Non-pigmented ciliary epithelial cell (primary cell): ENCODE measurements around the gene UGT2B11.
"Not testable (repeated sequence)": the region's sequence is repeated elsewhere in the genome, so short reads cannot be mapped to it uniquely, and the experiment has no call there.

Experiments used
- DNase-seq: peaks from one replicate; pipeline ENCODE4 v3.0.0-alpha.2; 2010; ENCODE audit warnings: low read depth

The UGT2B11 gene

DNA sequence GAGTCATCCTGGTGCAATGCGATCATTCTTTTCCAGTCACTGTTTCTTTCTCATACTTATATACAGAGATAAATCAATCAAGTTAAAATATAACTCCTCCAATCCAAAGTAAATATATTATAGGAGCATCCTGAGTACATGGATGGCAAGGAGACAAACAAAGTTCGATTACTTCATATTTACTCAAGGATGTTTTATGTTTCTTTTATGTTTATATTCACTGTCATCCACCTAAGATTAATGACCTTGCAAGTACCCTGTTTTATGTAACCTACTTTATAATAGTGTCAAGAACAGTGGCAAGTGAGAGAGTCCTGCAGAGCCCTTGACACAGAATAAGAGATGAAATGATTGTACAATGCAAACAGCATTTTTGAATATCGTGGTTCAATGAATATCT, at the start of gene UGT2B11:
UGT2B11 (minus strand) TSS at position 33 of the 400 bp plus-strand sequence; CDS start at position 7, 26 bp downstream.
- DNase-seq = no peak

DNA sequence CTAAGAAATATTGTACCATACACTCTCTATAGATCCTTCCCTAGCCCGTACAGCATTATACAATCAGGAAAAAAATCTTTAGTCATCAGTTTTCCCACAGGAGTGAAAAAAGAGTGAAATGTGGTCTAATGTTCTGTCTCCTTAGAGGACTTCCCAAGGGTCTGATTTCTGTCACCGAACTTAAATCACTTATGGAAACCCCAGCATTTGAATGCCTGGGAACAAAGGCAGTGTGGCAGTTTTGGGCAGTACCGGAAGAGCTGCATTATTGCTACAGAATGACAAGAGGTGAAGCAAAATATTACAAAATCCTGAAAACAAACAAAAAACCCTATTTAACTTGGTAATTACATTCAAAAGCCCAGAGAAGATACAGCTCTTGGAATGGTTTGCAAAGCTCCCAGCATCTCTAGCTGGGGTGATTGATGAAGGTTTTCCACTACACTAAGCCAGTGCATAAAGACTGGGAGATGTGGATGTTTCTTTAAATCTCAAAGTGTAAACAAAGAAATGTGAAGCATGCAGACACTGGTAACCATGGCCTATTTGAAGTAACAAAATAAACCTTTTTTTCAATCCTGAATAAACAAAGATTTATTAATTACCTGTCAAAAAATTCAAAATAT, 38.7 kb upstream of the UGT2B11 start:
- not testable (repeated sequence) for DNase-seq

DNA sequence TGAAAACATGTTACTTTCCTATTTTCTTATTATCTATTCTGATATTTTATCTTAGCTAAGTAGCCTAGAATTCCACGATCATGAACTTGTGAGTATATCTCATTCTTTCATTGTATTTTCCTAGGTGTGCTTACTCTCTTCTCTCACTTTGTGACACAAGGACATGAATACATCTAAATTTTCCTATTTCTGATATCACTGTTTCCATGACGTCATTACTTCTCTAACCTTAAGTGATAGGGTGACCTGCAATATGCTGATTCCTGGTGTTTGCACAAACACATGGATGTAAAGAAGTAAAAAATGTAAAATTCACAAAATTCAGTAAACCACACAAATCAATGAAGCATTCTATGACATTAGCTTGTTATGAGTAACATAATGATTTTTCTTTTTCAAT, 36.3 kb upstream of the UGT2B11 start:
- DNase-seq = not testable (repeated sequence)

DNA sequence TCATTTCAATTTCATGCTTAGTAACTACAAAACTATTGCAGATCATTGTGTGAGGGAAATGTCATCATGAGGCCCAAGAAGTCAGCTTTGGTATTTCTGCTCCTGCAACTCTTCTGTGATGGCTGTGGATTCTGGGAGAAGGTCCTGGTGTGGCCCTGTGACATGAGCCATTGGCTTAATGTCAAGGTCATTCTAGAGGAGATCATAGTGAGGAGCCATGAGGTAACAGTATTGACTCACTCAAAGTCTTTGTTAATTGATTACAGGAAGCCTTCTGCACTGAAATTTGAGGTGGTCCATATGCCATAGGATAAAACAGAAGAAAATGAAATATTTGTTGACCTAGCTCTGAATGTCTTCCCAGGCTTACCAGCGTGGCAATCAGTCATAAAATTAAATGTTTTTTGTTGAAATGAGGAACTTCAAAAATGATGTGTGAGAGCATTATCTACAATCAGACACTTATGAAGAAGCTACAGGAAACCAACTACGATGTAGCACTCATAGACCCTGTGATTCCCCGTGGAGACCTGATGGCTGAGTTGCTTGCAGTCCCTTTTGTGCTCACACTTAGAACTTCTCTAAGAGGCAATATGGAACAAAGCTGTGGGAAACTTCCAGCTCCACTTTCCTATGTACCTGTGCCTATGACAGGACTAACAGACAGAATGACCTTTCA, 28.2 kb upstream of the UGT2B11 start:
- DNase-seq = not testable (repeated sequence)

DNA sequence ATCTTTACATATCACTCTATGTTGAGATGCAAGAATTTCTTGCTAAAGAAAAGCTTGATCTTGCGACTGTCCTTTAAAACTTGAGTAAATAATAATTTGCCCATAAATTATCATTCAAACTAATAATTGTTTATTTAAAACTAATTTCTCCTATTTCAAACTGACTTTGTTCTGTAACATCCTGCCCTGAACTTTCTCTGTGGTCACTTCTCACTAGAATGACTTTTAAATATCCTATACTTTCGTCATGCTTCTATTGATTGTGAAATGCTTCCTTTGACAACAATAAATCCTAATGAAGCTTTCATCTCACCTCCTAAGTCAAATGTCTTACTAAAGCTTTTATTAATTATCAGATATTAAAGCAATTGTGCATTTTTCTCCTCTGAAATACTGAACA, 27.2 kb upstream of the UGT2B11 start:
- DNase-seq = not testable (repeated sequence)

DNA sequence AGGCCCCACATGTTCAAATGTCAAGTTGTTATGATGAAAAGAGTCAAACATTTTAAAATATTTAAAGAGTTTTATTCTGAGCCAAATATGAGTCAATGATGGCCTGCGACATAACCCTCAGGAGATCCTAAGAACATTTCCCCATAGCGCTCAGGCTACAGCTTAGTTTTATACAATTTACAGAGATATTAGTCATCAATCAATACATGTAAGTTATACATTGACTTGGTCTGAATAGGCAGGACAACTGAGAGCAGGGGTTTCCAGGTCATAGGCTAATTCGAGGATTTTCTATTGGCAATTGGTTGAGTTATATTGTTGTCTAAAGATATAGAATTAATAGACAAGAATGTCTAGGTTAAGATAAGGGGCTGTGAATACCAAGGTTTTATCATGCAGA, 26.2 kb upstream of the UGT2B11 start:
- not testable (repeated sequence) for DNase-seq

DNA sequence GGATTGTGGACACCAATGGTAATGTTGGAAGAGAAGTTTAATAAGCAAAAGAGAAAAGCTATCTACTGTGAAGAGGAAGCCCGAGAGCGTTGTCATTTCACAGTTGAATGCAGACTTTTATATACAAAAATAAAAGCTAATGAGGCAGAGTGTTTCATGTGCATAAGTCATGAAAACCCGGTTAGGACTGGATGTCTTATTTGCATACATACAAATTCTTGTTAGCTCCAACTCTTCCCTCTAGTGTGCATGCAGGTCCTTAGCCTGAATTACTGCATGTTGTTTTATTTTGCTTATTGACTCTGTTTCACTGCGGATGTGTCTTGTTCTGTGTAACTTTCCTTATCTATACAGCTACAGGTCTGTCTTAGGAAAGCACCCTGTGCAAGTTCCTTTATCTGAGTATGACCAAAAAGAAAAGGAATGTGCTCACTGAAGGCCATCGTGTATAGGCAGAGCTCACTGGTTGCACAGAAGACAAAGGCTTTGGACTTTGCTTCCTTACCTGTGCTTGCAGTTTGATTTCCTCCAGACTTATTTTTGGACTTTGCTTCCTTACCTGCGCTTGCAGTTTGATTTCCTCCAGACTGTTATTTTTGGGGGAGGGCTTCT, 25.1 kb upstream of the UGT2B11 start:
- no peak for DNase-seq

DNA sequence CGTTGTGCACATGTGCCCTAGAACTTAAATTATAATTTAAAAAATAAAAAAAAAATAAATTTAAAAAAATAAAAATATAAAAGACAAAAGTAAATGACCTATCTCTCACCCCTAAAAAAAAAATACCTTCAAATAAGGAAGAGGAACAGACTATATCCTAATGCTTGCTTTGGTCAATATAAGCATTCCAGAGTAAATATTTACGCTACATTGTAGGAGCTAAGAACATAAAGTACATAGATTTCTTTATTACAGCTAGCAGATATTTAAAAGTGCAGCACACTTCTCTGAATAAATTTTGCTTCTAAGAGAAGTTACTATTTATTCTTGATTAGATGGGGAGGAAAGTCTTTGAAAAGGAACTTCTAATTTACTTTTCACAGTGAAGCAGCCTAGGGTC, 24.5 kb upstream of the UGT2B11 start:
- DNase-seq = no peak

DNA sequence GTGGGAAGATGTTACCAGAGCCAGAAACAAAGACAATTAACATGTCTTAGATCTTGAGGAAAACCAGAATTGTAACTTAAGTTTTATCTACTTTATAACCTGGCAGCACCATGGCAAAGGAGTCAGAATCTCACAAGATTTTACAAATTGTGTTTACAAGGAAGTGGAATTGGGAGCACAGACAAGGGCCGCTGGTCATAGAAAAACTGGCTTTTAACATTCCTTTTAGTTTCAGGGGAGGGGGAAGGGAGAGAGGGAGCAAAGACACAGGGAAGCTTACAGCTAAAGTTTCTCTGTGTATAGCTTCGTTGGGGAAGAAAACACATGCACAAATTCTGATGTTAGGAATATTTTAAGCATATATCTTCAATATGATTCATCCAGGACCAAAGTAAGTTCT, 10.3 kb upstream of the UGT2B11 start:
- no peak for DNase-seq

DNA sequence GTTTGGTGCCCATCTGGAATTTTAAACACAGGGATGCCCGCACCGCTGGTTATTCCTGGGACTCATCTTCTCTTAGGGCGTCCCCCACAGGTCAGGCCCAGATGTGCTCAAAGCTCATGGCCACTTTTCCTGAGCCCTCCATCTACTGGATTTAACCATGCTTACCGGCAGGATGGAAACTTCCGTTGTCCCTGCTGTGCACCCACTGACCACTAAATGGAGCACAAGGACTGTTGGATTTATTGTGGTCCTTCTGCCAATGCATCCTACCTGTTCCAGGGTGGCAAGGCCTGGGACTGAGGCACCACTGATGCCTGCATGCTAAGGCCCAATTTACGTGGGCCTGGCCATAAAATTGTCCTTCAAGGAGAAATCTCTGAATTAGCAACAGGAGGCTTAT, 8.7 kb upstream of the UGT2B11 start:
- not testable (repeated sequence) for DNase-seq

DNA sequence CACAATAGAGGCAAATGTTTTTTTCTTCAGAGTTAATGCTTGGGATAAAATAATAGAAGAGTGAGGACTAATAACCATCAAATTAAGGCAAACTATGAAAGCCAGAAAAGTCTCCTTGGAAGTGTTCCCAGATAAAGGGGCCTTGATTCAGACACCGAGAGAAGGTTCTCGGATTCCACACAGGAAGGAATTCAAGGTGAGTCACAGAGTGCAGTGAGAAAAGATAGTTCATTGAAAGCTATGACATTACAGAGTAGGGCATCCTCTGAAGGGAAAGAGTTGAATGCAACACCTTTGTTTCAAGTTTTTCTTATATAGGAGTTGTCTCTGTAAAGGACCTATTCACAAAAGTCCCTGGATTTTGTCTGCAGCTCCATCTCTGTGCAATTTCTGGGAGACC, 3.9 kb upstream of the UGT2B11 start:
- not testable (repeated sequence) for DNase-seq

DNA sequence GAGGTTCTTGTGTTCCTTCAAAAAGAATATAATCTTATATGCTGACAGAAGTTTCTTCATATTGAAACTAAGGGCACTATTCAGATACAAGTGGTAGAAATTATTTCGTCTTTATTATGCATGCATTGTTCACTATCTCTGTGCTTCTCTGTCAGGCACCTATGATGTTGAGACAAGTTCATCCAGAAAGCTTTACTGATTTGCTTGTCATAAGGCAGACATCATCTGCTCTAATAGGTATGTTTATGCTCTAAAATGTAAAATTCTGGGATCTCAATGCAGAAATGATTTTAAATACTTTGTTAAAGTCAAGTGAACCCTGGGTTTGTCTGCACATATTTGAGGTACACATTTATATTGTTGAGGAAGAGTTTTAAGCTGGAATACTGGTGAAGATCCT, 3.6 kb downstream of the UGT2B11 start:
- DNase-seq = no peak

DNA sequence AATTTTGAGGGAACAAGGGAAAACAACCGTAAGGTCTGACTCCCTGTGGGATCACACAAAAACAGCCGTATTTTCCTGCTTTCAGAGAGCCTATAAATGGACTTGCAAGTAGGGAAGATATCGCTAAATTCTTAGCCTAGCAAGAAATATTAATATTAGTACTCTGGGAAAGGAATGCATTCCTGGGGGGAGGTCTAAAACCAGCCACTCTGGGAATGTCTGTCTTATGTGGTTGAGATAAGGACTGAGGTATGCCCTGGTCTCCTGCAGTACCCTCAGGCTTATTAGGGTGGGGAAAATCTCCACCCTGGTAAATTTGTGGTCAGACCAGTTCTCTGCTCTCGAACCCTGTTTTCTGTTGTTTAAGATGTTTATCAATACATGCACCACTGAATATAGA, 16.0 kb downstream of the UGT2B11 start:
- DNase-seq = not testable (repeated sequence)

DNA sequence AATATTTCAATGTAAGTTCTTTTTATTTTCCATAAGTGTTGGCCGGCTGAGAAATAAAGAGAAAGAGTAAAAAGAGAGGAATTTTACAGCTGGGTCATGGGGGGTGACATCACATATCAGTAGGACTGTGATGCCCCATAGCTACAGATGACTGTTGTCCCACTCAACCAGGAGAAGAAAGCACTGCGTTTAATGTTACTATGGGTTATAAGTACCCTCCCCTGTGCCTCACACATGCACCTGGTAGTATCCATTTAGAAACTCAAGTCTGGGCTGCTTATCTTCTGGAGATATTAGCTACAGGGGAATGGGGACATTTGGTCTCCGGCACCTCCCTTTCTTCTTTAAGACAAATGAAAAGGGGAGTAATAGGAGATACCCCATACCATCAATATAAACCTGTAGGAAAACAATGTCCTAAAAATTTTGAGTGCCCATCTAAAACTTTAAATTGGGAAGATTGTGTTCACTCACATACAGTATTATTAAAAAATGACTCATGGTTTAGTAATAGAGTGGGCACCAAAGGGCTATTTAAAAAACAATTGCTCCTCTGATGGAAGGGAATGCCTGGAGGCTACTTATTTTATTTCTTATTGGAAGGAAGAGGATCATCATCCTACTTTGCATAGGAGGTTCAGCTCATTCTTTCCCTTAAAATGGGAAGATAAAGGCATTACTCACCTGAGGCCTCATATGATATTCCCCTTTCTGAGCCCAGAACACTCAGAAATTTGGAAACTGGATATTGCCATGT, 18.2 kb downstream of the UGT2B11 start:
- DNase-seq = no peak

DNA sequence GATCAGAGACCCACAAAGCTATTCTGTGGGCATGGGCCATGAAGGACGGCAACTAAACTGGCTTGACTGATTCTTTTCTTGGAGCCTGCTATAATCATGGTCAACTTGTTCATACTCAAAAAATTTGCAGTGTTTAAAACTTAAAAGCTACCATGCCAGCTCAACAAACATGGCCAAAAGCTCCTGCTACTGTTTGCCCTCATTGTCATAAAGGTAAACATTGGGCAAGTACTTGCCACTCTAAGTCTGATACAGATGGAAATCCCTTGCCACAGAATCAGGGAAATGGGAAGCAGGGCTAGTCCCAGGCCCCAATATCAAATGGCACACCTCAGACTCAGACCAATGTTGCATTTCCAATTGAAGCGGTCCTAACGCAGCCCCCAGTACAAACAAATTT, 20.4 kb downstream of the UGT2B11 start:
- no peak for DNase-seq

DNA sequence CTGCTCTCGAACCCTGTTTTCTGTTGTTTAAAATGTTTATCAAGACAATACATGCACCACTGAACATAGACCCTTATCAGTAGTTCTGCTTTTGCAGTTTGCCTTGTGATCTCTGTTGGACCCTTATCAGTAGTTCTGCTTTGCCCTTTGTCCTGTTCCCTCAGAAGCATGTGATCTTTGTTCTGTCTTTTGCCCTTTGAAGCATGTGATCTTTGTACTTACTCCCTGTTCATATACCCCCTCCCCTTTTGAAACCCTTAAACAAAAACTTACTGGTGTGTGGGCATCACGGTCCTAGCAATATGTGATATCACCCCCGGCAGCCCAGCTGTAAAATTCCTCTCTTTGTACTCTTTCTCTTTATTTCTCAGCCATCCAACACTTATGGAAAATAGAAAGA, 22.6 kb downstream of the UGT2B11 start:
- DNase-seq = not testable (repeated sequence)

DNA sequence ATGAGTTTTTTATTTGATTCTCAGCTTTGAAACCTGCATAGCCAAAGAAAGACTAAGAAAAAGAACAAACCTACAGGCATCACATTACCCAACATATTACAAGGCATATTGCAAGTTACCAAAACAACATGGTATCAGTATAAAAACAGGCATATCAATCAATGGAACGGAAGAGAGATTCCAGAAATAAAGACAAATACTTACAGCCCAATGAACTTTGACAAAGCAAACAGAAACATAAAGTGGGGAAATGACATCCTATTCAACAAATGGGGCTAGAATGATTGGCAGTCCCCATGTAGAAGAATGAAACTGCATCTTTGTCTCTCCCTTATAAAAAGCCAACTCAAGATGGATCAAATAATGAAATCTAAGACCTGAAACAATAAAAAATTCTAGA, 23.9 kb downstream of the UGT2B11 start:
- DNase-seq = not testable (repeated sequence)

DNA sequence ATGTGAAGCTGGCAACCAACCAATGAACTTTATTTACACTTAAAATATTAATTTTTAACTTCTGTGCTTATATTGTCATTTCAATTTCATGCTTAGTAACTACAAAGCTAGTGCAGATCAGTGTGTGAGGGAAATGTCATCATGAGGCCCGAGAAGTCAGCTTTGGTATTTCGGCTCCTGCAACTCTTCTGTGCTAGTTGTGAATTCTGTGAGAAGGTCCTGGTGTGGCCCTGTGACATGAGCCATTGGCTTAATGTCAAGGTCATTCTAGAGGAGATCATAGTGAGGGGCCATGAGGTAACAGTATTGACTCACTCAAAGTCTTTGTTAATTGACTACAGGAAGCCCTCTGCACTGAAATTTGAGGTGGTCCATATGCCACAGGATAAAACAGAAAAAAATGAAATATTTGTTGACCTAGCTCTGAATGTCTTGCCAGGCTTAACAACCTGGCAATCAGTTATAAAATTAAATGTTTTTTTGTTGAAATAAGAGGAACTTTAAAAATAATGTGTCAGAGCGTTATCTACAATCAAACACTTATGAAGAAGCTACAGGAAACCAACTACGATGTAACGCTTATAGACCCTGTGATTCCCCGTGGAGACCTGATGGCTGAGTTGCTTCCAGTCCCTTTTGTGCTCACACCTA, 32.9 kb downstream of the UGT2B11 start:
- DNase-seq = not testable (repeated sequence)

DNA sequence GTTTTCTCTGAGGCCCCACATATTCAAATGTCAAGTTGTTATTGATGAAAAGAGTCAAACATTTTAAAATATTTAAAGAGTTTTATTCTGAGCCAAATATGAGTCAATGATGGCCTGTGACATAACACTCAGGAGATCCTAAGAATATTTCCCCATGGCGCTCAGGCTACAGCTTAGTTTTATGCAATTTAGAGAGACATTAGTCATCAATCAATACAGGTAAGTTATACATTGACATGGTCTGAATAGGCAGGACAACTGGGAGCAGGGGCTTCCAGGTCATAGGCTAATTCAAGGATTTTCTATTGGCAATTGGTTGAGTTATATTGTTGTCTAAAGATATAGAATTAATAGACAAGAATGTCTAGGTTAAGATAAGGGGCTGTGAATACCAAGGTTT, 34.7 kb downstream of the UGT2B11 start:
- DNase-seq = not testable (repeated sequence)

DNA sequence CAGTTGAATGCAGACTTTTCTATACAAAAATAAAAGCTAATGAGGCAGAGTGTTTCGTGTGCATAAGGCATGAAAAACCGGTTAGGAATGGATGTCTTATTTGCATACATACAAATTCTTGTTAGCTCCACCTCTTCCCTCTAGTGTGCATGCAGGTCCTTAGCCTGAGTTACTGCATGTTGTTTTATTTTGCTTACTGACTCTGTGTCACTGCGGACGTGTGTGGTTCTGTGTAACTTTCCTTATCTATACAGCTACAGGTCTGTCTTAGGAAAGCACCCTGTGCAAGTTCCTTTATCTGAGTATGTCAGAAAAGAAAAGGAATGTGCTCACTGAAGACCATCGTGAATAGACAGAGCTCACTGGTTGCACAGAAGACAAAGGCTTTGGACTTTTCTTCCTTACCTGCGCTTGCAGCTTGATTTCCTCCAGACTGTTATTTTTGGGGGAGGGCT, 35.8 kb downstream of the UGT2B11 start:
- DNase-seq = not testable (repeated sequence)

DNA sequence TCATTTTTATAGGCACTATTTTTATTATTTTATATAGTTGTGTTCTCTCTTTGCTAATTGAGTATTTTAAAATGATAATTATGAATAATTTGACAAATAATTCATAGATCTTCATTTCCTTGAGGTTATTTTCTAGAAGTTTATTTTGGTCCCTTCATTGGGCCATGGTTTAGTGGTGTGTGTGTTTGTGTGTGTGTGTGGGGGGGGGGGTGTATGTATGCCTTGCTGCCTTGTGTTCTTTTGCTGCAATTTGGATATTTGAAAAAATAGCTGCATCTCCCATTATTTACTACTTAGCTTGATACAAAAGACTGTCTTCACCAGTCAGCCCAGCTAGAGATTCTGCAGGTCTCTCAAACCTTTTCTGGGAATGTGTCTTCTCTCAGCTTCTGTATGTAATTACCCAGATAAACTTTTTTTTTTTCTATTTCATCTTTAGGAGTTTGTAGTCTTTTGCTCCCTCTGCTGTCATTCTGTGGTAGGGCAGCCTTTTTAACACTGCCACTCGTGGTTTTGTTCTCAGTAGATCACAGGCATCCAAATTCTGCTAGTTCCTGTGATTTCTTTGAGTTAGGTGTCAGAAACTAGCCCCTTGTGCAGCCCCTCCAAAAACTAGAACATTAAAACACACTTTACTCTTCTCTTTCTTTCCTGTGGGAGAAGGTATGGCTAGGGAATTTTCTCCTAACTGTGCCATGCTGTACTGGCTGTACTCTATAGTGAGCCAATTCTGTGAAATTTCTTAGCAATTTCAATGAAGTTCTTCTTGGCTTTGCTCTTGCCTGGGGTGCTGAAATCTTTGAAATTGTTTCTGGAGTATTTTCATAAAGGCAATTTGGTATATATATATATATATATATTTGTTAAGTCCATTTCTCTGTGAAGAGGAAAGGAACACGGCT, 44.1 kb downstream of the UGT2B11 start:
- peak; percentile 2 for DNase-seq
